Measurements from ENCODE around the gene RPL41.
"Not testable (repeated sequence)": the region's sequence is repeated elsewhere in the genome, so short reads cannot be mapped to it uniquely, and the experiment has no call there.

RPL41 gene

GRCh38 chr12:56116267-56117081 lies at the start of gene RPL41:
RPL41 (plus strand) TSS chr12:56116633.
- in situ Hi-C loops (cut with HindIII; ENCODE audit: low sequenced_read_pairs), result loop anchor here (5.0 kb wide), 1 partner anchor 76 kb away; no protein-coding TSS in a partner anchor

DNA sequence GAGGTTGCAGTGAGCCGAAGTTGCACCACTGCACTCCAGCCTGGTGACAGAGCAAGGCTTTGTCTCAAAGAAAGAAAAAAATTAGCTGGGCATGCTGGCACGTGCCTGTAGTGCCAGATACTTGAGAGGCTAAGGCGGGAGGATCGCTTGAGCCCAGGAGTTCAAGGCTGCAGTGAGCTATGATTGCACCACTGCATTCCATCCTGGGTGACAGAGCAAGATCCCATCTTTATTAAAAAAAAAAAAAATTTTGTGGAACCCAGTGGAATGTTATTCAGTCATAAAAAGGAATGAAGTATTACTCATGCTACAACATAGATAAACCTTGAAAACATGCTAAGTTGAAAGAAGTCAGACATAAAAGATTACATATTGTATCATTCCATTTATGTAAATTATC lies 44.8 kb upstream of the RPL41 start:
- in situ Hi-C loops (cut with HindIII; ENCODE audit: low sequenced_read_pairs), result no loop called here

- in situ Hi-C loops (cut with HindIII; ENCODE audit: low sequenced_read_pairs), result no loop called here
Observed at GRCh38 chr12:56074396-56074795, 42.0 kb upstream of the RPL41 start.

GRCh38 chr12:56077966-56078365 lies 38.5 kb upstream of the RPL41 start:
- in situ Hi-C loops (cut with HindIII; ENCODE audit: low sequenced_read_pairs), result not testable (repeated sequence)

DNA sequence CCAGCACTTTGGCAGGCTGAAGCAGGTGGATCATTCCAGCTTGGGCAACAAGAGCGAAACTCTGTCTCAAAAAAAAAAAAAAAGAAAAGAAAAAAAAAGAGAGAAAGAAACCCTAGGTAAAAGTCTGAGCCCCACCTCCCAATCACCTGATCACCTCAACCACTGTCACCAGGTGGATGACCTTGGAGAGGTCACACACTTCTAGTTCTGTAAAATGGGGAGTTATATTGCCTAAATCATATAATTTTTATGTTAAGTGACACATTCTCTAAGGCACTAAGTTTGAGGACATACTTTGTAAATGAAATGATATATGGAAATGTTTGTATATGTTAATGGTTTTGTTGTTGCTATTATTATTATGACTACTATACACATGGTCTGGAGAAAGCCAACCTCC lies 38.0 kb upstream of the RPL41 start:
- in situ Hi-C loops (cut with HindIII; ENCODE audit: low sequenced_read_pairs), result no loop called here

DNA sequence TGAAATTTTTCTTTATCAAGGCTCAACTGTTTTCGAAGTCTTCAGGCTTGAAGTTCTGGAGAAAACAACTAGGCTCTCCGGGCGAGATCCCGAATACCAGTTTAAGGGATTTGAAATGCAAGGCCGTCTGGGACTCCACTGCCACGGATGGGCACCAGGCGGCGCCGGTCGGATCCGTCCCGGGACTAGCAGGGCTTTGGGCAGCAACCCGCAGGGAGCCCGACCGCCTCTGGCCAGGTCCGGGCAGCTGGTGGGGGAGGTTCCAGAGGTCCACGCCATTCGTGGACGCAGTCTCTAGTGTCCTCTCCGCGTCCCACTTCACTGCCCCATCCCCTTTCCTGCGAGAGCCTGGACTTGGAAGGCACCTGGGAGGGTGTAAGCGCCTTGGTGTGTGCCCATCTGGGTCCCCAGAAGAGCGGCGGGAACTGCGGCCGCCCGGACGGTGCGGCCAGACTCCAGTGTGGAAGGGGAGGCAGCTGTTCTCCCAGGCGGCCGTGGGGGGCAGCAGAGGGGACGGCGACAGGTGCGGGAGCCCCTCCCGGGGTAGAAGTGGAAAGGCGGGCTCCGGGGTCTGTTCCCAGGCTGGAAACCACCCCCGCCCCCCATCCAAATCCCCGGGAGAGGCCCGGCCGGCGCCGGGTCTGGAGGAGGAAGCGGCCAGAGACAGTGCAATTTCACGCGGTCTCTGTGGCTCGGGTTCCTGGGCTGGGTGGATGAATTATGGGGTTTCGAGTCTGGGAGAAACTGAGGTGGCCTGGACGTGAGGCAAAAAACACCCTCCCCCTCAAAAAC lies 37.3 kb upstream of the RPL41 start:
- in situ Hi-C loops (cut with HindIII; ENCODE audit: low sequenced_read_pairs), result no loop called here

GRCh38 chr12:56079723-56080555 lies 36.5 kb upstream of the RPL41 start, which contains the start of gene ERBB3:
ERBB3 (plus strand) TSS chr12:56080165; CDS start chr12:56080301, 136 bp downstream.
- in situ Hi-C loops (cut with HindIII; ENCODE audit: low sequenced_read_pairs), result no loop called here

DNA sequence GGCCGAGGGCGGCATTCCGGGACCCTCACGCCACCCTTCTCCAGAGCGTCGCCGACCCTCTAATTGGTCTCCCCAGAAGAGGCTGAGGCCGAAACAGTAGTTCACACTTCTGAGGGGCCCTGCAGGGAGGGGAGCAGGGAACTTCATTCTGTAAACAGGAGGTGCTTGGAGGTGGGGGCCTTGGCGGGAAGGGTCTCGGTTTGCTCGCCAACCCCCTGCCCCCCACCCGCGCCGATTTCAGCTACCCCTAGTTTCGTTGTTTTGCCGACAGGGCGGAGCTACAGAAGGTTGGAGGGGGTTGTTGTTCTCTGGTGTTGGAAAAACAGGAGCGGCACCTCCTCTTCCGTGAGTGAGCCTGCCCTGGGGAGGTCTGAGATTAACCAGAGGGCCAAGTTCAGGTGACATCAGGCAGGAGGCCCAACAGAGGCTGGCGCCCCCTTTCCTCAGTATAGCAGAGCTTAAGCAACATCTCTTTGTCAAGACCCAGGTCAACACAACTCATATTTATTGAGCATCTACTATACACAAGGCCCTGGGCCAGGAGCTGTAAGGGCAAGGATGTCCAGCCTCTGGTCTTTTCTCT lies 35.8 kb upstream of the RPL41 start:
- in situ Hi-C loops (cut with HindIII; ENCODE audit: low sequenced_read_pairs), result no loop called here

DNA sequence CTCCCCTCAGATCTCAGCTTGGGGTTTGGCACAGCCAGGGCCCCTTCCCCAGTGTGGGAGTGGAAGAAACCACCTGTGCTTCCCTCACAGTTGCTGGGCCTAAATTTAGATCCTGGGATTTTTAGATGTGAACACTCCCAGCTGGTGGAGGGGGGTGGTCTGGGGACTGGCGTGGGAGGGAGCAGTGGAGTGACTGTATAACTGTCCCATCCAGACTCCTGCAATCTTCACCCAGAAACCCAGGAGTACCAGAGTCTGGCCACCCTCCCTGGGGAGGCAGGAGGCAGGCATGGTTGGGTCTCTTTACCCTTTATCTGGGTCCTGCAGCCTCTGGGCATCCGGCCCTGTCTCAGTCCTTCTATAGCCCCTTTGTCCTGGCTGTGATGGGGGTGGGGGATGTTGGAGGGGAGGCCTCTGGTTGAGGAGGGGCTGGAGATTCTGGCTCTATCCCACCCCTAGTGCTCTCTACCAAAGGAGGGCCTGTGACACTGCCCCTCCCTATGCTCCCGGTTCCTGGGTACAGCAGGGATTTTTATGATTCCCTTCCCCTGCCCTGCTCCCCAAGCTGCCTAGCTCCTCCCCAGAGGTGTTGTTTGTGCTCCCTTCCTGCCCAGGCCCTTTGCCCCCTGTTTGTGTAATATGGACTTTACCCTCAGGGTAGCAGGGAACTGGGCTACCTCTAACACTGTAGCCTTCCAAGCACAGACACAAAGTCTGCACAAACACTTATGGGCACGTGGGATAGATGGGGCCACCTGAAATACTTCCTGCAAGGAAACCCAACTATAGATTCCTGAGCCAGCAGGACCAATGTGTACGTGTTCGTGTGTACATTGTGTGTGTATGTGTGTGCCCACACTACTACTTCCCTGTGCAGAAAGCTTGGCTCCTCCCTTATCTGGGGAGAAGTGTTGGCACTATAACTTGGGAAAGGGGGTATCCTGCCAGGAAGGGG lies 34.8 kb upstream of the RPL41 start:
- in situ Hi-C loops (cut with HindIII; ENCODE audit: low sequenced_read_pairs), result no loop called here

DNA sequence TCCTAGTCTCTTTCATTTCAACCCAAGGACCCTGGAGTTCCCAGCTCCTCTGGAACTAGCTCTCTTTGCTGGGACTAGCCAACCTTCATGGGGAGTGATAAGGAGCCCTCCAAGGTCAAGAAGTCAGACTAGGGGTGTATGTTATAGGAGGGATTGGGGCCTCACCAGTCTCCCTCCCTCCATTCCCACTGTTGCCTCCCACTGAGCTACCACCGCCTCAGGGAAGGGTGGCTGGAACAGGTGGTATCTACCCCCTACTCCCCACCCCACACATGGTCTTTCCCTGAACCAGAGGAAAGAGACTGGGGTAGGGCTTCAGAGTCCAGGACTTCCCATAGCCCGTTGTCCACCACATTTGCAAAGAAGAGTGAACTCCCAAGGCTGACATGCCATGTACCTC lies 34.1 kb upstream of the RPL41 start:
- in situ Hi-C loops (cut with HindIII; ENCODE audit: low sequenced_read_pairs), result no loop called here

DNA sequence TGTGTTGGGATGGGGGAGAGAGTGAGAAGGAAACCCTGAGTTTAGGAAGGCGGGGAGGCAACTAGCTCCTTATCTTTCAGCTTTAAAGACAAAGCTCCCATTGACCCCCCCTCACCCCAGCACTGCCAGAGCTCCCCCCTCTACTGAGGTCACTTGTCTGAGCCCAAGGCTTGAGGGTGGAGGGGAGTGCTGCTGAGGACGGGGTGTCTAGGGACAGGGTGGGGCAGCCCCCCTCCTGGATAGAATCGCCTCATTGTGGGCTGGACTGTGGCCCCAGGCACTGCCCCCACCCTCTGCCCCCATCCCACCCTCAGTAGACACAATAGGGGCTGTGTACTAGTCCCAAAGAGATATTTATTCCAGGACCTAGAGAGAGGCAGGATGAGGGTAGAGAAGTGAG lies 33.5 kb upstream of the RPL41 start:
- in situ Hi-C loops (cut with HindIII; ENCODE audit: low sequenced_read_pairs), result no loop called here

DNA sequence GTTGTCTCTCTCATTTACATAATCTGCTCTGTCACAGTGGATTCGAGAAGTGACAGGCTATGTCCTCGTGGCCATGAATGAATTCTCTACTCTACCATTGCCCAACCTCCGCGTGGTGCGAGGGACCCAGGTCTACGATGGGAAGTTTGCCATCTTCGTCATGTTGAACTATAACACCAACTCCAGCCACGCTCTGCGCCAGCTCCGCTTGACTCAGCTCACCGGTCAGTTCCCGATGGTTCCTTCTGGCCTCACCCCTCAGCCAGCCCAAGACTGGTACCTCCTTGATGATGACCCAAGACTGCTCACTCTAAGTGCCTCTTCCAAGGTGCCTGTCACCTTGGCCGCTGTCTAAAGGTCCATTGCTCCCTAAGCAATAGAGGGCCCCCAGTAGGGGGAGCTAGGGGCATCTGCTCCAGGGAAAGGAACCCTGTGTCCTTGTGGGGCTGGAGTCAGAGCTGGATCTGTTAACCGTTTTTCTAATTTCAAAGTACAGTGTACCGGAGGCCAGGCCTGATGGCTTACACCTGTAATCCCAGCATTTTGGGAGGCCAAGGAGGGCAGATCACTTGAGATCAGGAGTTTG lies 31.4 kb upstream of the RPL41 start:
- in situ Hi-C loops (cut with HindIII; ENCODE audit: low sequenced_read_pairs), result no loop called here

- in situ Hi-C loops (cut with HindIII; ENCODE audit: low sequenced_read_pairs), result no loop called here
Observed at GRCh38 chr12:56086096-56086495, 30.3 kb upstream of the RPL41 start.

- in situ Hi-C loops (cut with HindIII; ENCODE audit: low sequenced_read_pairs), result no loop called here
Observed at GRCh38 chr12:56086608-56087007, 29.8 kb upstream of the RPL41 start.

- in situ Hi-C loops (cut with HindIII; ENCODE audit: low sequenced_read_pairs), result no loop called here
Observed at GRCh38 chr12:56087220-56087619, 29.2 kb upstream of the RPL41 start.

- in situ Hi-C loops (cut with HindIII; ENCODE audit: low sequenced_read_pairs), result no loop called here
Observed at GRCh38 chr12:56097738-56098137, 18.7 kb upstream of the RPL41 start.

DNA sequence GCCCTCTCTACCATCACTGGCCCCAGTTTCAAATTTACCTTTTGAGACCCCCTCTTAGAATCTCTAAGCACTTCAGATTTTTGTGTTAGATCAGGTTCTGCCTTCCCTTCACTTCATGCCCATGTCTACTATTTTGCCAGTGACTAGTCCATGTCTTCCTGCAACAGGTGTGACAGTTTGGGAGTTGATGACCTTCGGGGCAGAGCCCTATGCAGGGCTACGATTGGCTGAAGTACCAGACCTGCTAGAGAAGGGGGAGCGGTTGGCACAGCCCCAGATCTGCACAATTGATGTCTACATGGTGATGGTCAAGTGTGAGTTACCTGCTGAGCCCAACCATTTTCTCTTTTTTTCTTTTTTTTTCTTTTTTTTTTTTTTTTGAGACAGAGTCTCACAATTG lies 17.8 kb upstream of the RPL41 start:
- in situ Hi-C loops (cut with HindIII; ENCODE audit: low sequenced_read_pairs), result no loop called here

- in situ Hi-C loops (cut with HindIII; ENCODE audit: low sequenced_read_pairs), result no loop called here
Observed at GRCh38 chr12:56099787-56100186, 16.6 kb upstream of the RPL41 start.

DNA sequence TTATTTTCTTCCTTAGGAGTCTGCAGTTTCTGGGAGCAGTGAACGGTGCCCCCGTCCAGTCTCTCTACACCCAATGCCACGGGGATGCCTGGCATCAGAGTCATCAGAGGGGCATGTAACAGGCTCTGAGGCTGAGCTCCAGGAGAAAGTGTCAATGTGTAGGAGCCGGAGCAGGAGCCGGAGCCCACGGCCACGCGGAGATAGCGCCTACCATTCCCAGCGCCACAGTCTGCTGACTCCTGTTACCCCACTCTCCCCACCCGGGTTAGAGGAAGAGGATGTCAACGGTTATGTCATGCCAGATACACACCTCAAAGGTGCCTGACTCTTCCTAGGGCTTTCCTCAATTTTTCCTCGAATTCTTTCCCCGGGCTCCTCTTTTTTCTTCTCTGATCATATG lies 15.4 kb upstream of the RPL41 start:
- in situ Hi-C loops (cut with HindIII; ENCODE audit: low sequenced_read_pairs), result no loop called here

Measured in DLD1 (cell line).